ENCODE results near the gene ZNF521.

Gene ZNF521

GRCh38 chr18:25067275-25068025, 284.5 kb downstream of the ZNF521 start:
- DNase-seq (ENCODE audit: low spot score), result no peak
- H3K79me1 ChIP-seq (ENCODE audit: low read depth, low read length), result peaks cover 5% of the 10 kb centered on the region
- H3K9me3 ChIP-seq (replicated peaks in 1 of 2; ENCODE audit: control insufficient read depth in 2 of 2, insufficient read depth in 1 of 2, low read depth in 1 of 2, low read length in 2 of 2), result no peaks in the 10 kb centered on the region
- no peak overlapping the region for H2BK15ac ChIP-seq (ENCODE audit: low read length)
- no peak overlapping the region for H2BK5ac ChIP-seq (ENCODE audit: low read length)
- H3K4me2 ChIP-seq (ENCODE audit: insufficient read depth, low read length, poor library complexity, severe bottlenecking), result no peak overlapping the region
- no peak overlapping the region for H2BK120ac ChIP-seq (ENCODE audit: low read depth, low read length)
- H3K18ac ChIP-seq (ENCODE audit: low read length), result no peak overlapping the region
- no peak overlapping the region for H3K23ac ChIP-seq (ENCODE audit: low read depth, low read length, poor library complexity)
- no peak overlapping the region for H4K91ac ChIP-seq (ENCODE audit: low read depth, low read length, poor library complexity)
- H2AK5ac ChIP-seq (ENCODE audit: low read depth, low read length), result no peak overlapping the region
- no peak overlapping the region for H2AFZ ChIP-seq (ENCODE audit: low read length)
- no peak overlapping the region for H4K8ac ChIP-seq (ENCODE audit: low read depth, low read length)
- peaks cover 3 to 4% of the 10 kb centered on the region in 2 donors for H3K4me1 ChIP-seq (ENCODE audit: control insufficient read depth in 2 of 2, insufficient read depth in 1 of 2, low read depth in 1 of 2, low read length in 2 of 2)
- H3K36me3 ChIP-seq (replicated peaks in 1 of 2; ENCODE audit: control insufficient read depth in 2 of 2, insufficient read depth in 2 of 2, low read length in 2 of 2), result peaks cover 3 to 36% of the 10 kb centered on the region in 2 donors
- no peak overlapping the region for H3K27ac ChIP-seq (replicated peaks; ENCODE audit: low read length)
- H3K4me3 ChIP-seq (ENCODE audit: low read length in 2 of 2), result no peak overlapping the region
- H3K4ac ChIP-seq (ENCODE audit: low read length), result no peak overlapping the region
- no peak overlapping the region for H3K14ac ChIP-seq (ENCODE audit: low read length)
- no CpG with 5 or more reads among the region's 5 CpGs for WGBS, 2 donors (ENCODE audit: extremely low coverage in 2 of 2, insufficient read length in 2 of 2, insufficient replicate concordance in 1 of 2)
- no peaks in the 10 kb centered on the region for H3K27me3 ChIP-seq (ENCODE audit: control insufficient read depth in 3 of 3, insufficient read depth in 3 of 3, low read depth in 1 of 3, low read length in 3 of 3)
- no peak overlapping the region for H2BK12ac ChIP-seq (ENCODE audit: low read length)
- H3K9ac ChIP-seq (ENCODE audit: low read depth, low read length, poor library complexity), result no peak overlapping the region

- Histone ChIP-seq H3K79me1 (ENCODE audit: low read depth, low read length) (peaks cover 3% of the 10 kb centered on the region), H3K27ac (replicated peaks; ENCODE audit: low read length) (no peak overlapping the region), H3K9me3 (replicated peaks in 1 of 2; ENCODE audit: control insufficient read depth in 2 of 2, insufficient read depth in 1 of 2, low read depth in 1 of 2, low read length in 2 of 2) (no peaks in the 10 kb centered on the region), H3K9ac (ENCODE audit: low read depth, low read length, poor library complexity) (no peak overlapping the region), H3K36me3 (replicated peaks in 1 of 2; ENCODE audit: control insufficient read depth in 2 of 2, insufficient read depth in 2 of 2, low read length in 2 of 2) (peaks cover 4 to 44% of the 10 kb centered on the region in 2 donors), H3K4me3 (ENCODE audit: low read length in 2 of 2) (no peak overlapping the region), H2BK120ac (ENCODE audit: low read depth, low read length) (no peak overlapping the region), H4K91ac (ENCODE audit: low read depth, low read length, poor library complexity) (no peak overlapping the region), H3K4me2 (ENCODE audit: insufficient read depth, low read length, poor library complexity, severe bottlenecking) (no peak overlapping the region), H3K27me3 (ENCODE audit: control insufficient read depth in 3 of 3, insufficient read depth in 3 of 3, low read depth in 1 of 3, low read length in 3 of 3) (no peaks in the 10 kb centered on the region), H2BK12ac (ENCODE audit: low read length) (no peak overlapping the region), H2AFZ (ENCODE audit: low read length) (no peak overlapping the region), H3K18ac (ENCODE audit: low read length) (no peak overlapping the region), H2AK5ac (ENCODE audit: low read depth, low read length) (no peak overlapping the region), H4K8ac (ENCODE audit: low read depth, low read length) (no peak overlapping the region), H3K4me1 (ENCODE audit: control insufficient read depth in 2 of 2, insufficient read depth in 1 of 2, low read depth in 1 of 2, low read length in 2 of 2) (peaks cover 2 to 3% of the 10 kb centered on the region in 2 donors), H2BK15ac (ENCODE audit: low read length) (no peak overlapping the region), H3K14ac (ENCODE audit: low read length) (no peak overlapping the region), H2BK5ac (ENCODE audit: low read length) (no peak overlapping the region), H3K23ac (ENCODE audit: low read depth, low read length, poor library complexity) (no peak overlapping the region), H3K4ac (ENCODE audit: low read length) (no peak overlapping the region)
- WGBS, 2 donors (ENCODE audit: extremely low coverage in 2 of 2, insufficient read length in 2 of 2, insufficient replicate concordance in 1 of 2), result no CpG with 5 or more reads among the region's 3 CpGs
- DNase-seq (ENCODE audit: low spot score), result no peak
Observed at GRCh38 chr18:25066516-25066915, 285.4 kb downstream of the ZNF521 start.

GRCh38 chr18:25062720-25063119, 289.2 kb downstream of the ZNF521 start:
- WGBS, 2 donors (ENCODE audit: extremely low coverage in 2 of 2, insufficient read length in 2 of 2, insufficient replicate concordance in 1 of 2), result no CpG with 5 or more reads among the region's 1 CpG
- Histone ChIP-seq H3K18ac (ENCODE audit: low read length) (no peak overlapping the region), H4K8ac (ENCODE audit: low read depth, low read length) (no peak overlapping the region), H3K23ac (ENCODE audit: low read depth, low read length, poor library complexity) (no peak overlapping the region), H3K4me2 (ENCODE audit: insufficient read depth, low read length, poor library complexity, severe bottlenecking) (no peak overlapping the region), H2AFZ (ENCODE audit: low read length) (no peak overlapping the region), H3K27ac (replicated peaks; ENCODE audit: low read length) (no peak overlapping the region), H3K4me3 (ENCODE audit: low read length in 2 of 2) (no peak overlapping the region), H2BK120ac (ENCODE audit: low read depth, low read length) (no peak overlapping the region), H2AK5ac (ENCODE audit: low read depth, low read length) (no peak overlapping the region), H3K9ac (ENCODE audit: low read depth, low read length, poor library complexity) (no peak overlapping the region), H2BK15ac (ENCODE audit: low read length) (no peak overlapping the region), H3K27me3 (ENCODE audit: control insufficient read depth in 3 of 3, insufficient read depth in 3 of 3, low read depth in 1 of 3, low read length in 3 of 3) (no peaks in the 10 kb centered on the region), H3K79me1 (ENCODE audit: low read depth, low read length) (peaks cover 2% of the 10 kb centered on the region), H3K9me3 (replicated peaks in 1 of 2; ENCODE audit: control insufficient read depth in 2 of 2, insufficient read depth in 1 of 2, low read depth in 1 of 2, low read length in 2 of 2) (no peaks in the 10 kb centered on the region), H4K91ac (ENCODE audit: low read depth, low read length, poor library complexity) (no peak overlapping the region), H3K14ac (ENCODE audit: low read length) (no peak overlapping the region), H2BK5ac (ENCODE audit: low read length) (no peak overlapping the region), H3K4ac (ENCODE audit: low read length) (no peak overlapping the region), H3K4me1 (ENCODE audit: control insufficient read depth in 2 of 2, insufficient read depth in 1 of 2, low read depth in 1 of 2, low read length in 2 of 2) (peaks cover 0 to 4% of the 10 kb centered on the region in 2 donors), H2BK12ac (ENCODE audit: low read length) (no peak overlapping the region), H3K36me3 (replicated peaks in 1 of 2; ENCODE audit: control insufficient read depth in 2 of 2, insufficient read depth in 2 of 2, low read length in 2 of 2) (peaks cover 7 to 50% of the 10 kb centered on the region in 2 donors)
- no peak for DNase-seq (ENCODE audit: low spot score)

GRCh38 chr18:25061395-25061794, 290.6 kb downstream of the ZNF521 start:
- peaks cover 0 to 4% of the 10 kb centered on the region in 2 donors for H3K4me1 ChIP-seq (ENCODE audit: control insufficient read depth in 2 of 2, insufficient read depth in 1 of 2, low read depth in 1 of 2, low read length in 2 of 2)
- no peak overlapping the region for H4K91ac ChIP-seq (ENCODE audit: low read depth, low read length, poor library complexity)
- WGBS, 2 donors (ENCODE audit: extremely low coverage in 2 of 2, insufficient read length in 2 of 2, insufficient replicate concordance in 1 of 2), result no CpG with 5 or more reads among the region's 2 CpGs

More at GRCh38 chr18:25061395-25061794, 290.6 kb downstream of the ZNF521 start:
- Histone ChIP-seq H2BK15ac (ENCODE audit: low read length) (no peak overlapping the region), H2BK12ac (ENCODE audit: low read length) (no peak overlapping the region), H3K4me3 (ENCODE audit: low read length in 2 of 2) (no peak overlapping the region), H3K4me2 (ENCODE audit: insufficient read depth, low read length, poor library complexity, severe bottlenecking) (no peak overlapping the region), H2BK120ac (ENCODE audit: low read depth, low read length) (no peak overlapping the region), H3K36me3 (replicated peaks in 1 of 2; ENCODE audit: control insufficient read depth in 2 of 2, insufficient read depth in 2 of 2, low read length in 2 of 2) (peaks cover 7 to 47% of the 10 kb centered on the region in 2 donors), H2AFZ (ENCODE audit: low read length) (no peak overlapping the region), H2AK5ac (ENCODE audit: low read depth, low read length) (no peak overlapping the region), H4K8ac (ENCODE audit: low read depth, low read length) (no peak overlapping the region), H2BK5ac (ENCODE audit: low read length) (no peak overlapping the region), H3K23ac (ENCODE audit: low read depth, low read length, poor library complexity) (no peak overlapping the region), H3K79me1 (ENCODE audit: low read depth, low read length) (peaks cover 2% of the 10 kb centered on the region), H3K18ac (ENCODE audit: low read length) (no peak overlapping the region), H3K27me3 (ENCODE audit: control insufficient read depth in 3 of 3, insufficient read depth in 3 of 3, low read depth in 1 of 3, low read length in 3 of 3) (no peaks in the 10 kb centered on the region), H3K9me3 (replicated peaks in 1 of 2; ENCODE audit: control insufficient read depth in 2 of 2, insufficient read depth in 1 of 2, low read depth in 1 of 2, low read length in 2 of 2) (no peaks in the 10 kb centered on the region), H3K27ac (replicated peaks; ENCODE audit: low read length) (no peak overlapping the region), H3K4ac (ENCODE audit: low read length) (no peak overlapping the region), H3K9ac (ENCODE audit: low read depth, low read length, poor library complexity) (no peak overlapping the region), H3K14ac (ENCODE audit: low read length) (no peak overlapping the region)
- DNase-seq (ENCODE audit: low spot score), result no peak
